Adrenal gland (tissue), 12 donors: ENCODE data around the gene TNIK. TPM values are rescaled to one million over a fixed set of nuclear protein-coding genes. Genes with fewer than 3 reads are reported as not detected.
"Not testable (repeated sequence)": the region's sequence is repeated elsewhere in the genome, so short reads cannot be mapped to it uniquely, and the experiment has no call there.

Source experiments
- DNase-seq, 7 donors: peaks; one replicate each; pipeline ENCODE4 v3.0.0-alpha.2; 2019 to 2020
- H3K27ac ChIP-seq, 5 donors: fragments of 200-600 bp; sonication (generic) in 4 of 5; 1 replicate in 3 of 5; 2 replicates in 2 of 5; pipeline versions ENCODE4 v1.5.1 to v1.8.0; 2016 to 2020; ENCODE audit warnings: mild to moderate bottlenecking in 1 of 5
- H3K27me3 ChIP-seq: fragments of 200-600 bp; 2 replicates; pipeline ENCODE4 v1.8.0; 2021
- H3K36me3 ChIP-seq, 2 donors: fragments of 200-600 bp; replicated peaks in 1 of 2; 1 replicate in 1 of 2; 2 replicates in 1 of 2; pipeline versions ENCODE4 v1.5.1 to v1.8.0; 2018 to 2022
- H3K4me1 ChIP-seq, 2 donors: fragments of 200-600 bp; replicated peaks in 1 of 2; 1 replicate in 1 of 2; 2 replicates in 1 of 2; pipeline versions ENCODE4 v1.5.1 to v1.8.0; 2018 to 2021
- H3K4me3 ChIP-seq, 4 donors: fragments of 200-600 bp; sonication (generic) in 3 of 4; one replicate each; pipeline ENCODE4 v1.5.1; 2016 to 2018
- H3K9me3 ChIP-seq, 3 donors: fragments of 200-600 bp; sonication (generic) in 1 of 3; replicated peaks in 1 of 3; 1 replicate in 2 of 3; 2 replicates in 1 of 3; pipeline versions ENCODE4 v1.5.1 to v1.8.0; 2016 to 2021
- POLR2A ChIP-seq, 2 donors: fragments of 450-650 bp; IDR thresholded peaks; one replicate each; pipeline ENCODE4 v1.6.1; 2017; ENCODE audit warnings: antibody characterized with exemption in 2 of 2, mild to moderate bottlenecking in 2 of 2, moderate library complexity in 1 of 2
- WGBS, 4 donors: extraction: QIAGEN DNeasy Blood & Tissue Kit in 2 of 4; methylation state at CpG; one replicate each; pipeline versions ENCODE4 v1.1.5 to v1.1.7; 2013 to 2017; 5-methylcytosine and 5-hydroxymethylcytosine counted together
- intact Hi-C, 2 donors: fragments of 100-400 bp; cut with DNase I; formaldehyde crosslinking; loops; one replicate each; pipeline versions ENCODE4 v1.14.1 to v1.15.0; 2022 to 2023
- polyA plus RNA-seq, 3 donors: library from polyadenylated mRNA; stranded (reverse); fragments of 200-250 nt in 2 of 3; fragments of 350-450 nt in 1 of 3; fragmentation: Illumina TruSeq in 1 of 3; extraction: RNeasy Lipid Tissue Mini Kit (QIAGEN cat#74804) in 1 of 3; gene quantifications; one replicate each; pipeline ENCODE4 v1.2.3, GENCODE V29; 2013 to 2014
- total RNA-seq, 9 donors: library from RNA; depleted of rRNA in 4 of 9; stranded (reverse); fragments of >200 nt in 4 of 9; fragments of 120-200 nt in 1 of 9; fragmentation: NEBNext Ultra II Directional in 1 of 9; extraction: Animal tissue kit (Norgen Biotek cat#: 25700) in 1 of 9; gene quantifications; one replicate each; pipeline versions ENCODE4 v1.1.0 to v1.2.4, GENCODE V29; 2013 to 2023
- TF ChIP-seq, protein P1 (sequence below), 6 experiments: fragments of 450-650 bp in 4 of 6; fragments of 200-600 bp in 2 of 6; sonication (generic) in 1 of 6; IDR thresholded peaks; 1 replicate in 5 of 6; 2 replicates in 1 of 6; pipeline versions ENCODE4 v1.5.1 to v1.8.0; 2016 to 2021; ENCODE audit warnings: antibody characterized with exemption in 6 of 6, mild to moderate bottlenecking in 2 of 6, moderate library complexity in 1 of 6
- donor health status: healthy with polysubstance abuse.
- donor health status: Bipolar disorder and iron deficiency.
- donor health status: DM: yes; HTN: yes; CAD: no.
- donor health status: DM: no; HTN: no; CAD: no.
- donor health status: DM: no; HTN: no; CAD: no.
- donor health status: DM: yes; HTN: yes; CAD: no.

The TNIK gene
- total and polyA plus RNA-seq, 12 donors = 4.9 to 33.1 (median 10.7) TPM

GRCh38 chr3:171245796-171246765, 214.1 kb downstream of the TNIK start:
- Histone ChIP-seq H3K27ac (no peak overlapping the region), H3K4me1 (no peaks in the 10 kb centered on the region), H3K4me3 (no peak overlapping the region), H3K9me3 (no peaks in the 10 kb centered on the region), H3K27me3 (no peaks in the 10 kb centered on the region), H3K36me3 (no peaks in the 10 kb centered on the region)
- no peak for TF ChIP-seq POLR2A (IDR thresholded peaks at IDR 0.05)
- TF ChIP-seq, protein P1, sequence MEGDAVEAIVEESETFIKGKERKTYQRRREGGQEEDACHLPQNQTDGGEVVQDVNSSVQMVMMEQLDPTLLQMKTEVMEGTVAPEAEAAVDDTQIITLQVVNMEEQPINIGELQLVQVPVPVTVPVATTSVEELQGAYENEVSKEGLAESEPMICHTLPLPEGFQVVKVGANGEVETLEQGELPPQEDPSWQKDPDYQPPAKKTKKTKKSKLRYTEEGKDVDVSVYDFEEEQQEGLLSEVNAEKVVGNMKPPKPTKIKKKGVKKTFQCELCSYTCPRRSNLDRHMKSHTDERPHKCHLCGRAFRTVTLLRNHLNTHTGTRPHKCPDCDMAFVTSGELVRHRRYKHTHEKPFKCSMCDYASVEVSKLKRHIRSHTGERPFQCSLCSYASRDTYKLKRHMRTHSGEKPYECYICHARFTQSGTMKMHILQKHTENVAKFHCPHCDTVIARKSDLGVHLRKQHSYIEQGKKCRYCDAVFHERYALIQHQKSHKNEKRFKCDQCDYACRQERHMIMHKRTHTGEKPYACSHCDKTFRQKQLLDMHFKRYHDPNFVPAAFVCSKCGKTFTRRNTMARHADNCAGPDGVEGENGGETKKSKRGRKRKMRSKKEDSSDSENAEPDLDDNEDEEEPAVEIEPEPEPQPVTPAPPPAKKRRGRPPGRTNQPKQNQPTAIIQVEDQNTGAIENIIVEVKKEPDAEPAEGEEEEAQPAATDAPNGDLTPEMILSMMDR (IDR thresholded peaks at IDR 0.05) = no peak
- intact Hi-C loops = no loop called here
- no peak for DNase-seq
- 71 to 83% (median 77%) methylated on average over 4 of the region's 4 CpGs for WGBS, 4 donors

- H3K36me3 ChIP-seq = no peaks in the 10 kb centered on the region
- TF ChIP-seq, protein P1 (IDR thresholded peaks at IDR 0.05) = no peak
- TF ChIP-seq POLR2A (IDR thresholded peaks at IDR 0.05) = no peak
- WGBS, 4 donors = 45 to 93% (median 80%) methylated on average over 2 of the region's 2 CpGs
- intact Hi-C loops = no loop called here
- H3K27ac ChIP-seq = no peak overlapping the region
- no peaks in the 10 kb centered on the region for H3K9me3 ChIP-seq
- no peak overlapping the region for H3K4me3 ChIP-seq
- no peaks in the 10 kb centered on the region for H3K27me3 ChIP-seq
- H3K4me1 ChIP-seq = no peaks in the 10 kb centered on the region
- no peak for DNase-seq
Measured at GRCh38 chr3:171242951-171243350, 217.3 kb downstream of the TNIK start.

DNA sequence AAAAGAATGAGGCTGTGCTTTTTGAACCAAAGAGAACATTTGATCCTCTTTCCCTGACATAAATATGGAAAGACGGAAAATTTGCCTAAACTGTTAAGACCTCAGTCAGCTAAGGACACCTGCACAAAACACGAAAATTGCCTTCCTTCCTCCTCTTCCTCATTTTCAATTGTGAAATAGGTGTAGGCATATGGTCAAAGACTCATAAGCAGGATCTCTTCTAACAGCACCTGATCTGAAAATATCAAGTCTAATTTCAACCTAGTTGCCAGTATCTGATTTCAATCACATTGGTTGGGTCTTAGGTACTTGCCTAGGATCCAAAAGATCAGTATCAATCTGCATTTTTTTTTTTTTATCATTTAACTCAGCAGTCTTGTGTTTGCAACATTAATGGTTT, 218.0 kb downstream of the TNIK start:
- DNase-seq = no peak
- Histone ChIP-seq H3K9me3 (no peaks in the 10 kb centered on the region), H3K27me3 (no peaks in the 10 kb centered on the region), H3K4me1 (no peaks in the 10 kb centered on the region), H3K27ac (no peak overlapping the region), H3K36me3 (no peaks in the 10 kb centered on the region), H3K4me3 (no peak overlapping the region)
- TF ChIP-seq, protein P1 (IDR thresholded peaks at IDR 0.05) = no peak
- TF ChIP-seq POLR2A (IDR thresholded peaks at IDR 0.05) = no peak
- WGBS, 4 donors = 81 to 95% (median 88%) methylated on average over 2 of the region's 2 CpGs
- intact Hi-C loops = no loop called here

GRCh38 chr3:171241655-171242054, 218.6 kb downstream of the TNIK start:
- H3K36me3 ChIP-seq, intact Hi-C loops, H3K9me3 ChIP-seq, H3K4me1 ChIP-seq, H3K27ac ChIP-seq, DNase-seq, H3K27me3 ChIP-seq, H3K4me3 ChIP-seq: not testable (repeated sequence)
- 90 to 100% (median 98%) methylated on average over 2 of the region's 2 CpGs for WGBS, 4 donors

DNA sequence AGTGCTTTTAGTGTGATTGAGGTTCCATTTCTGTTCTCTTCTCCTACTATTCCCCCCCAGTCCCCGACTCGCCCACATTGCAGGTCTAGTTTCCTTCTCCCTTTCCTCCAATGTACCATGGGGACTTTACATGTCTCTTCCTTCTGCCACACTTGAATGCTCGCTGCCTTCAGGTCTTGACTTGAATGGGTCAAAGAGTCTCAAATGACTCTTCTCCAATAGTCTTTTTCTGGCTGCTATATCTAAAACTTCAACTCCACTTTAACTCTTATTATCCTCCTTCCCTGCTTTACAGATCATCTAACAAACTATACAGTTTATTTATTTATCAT, 219.7 kb downstream of the TNIK start:
- DNase-seq = no peak
- Histone ChIP-seq H3K27me3 (no peaks in the 10 kb centered on the region), H3K36me3 (no peaks in the 10 kb centered on the region), H3K27ac (no peak overlapping the region), H3K4me1 (no peaks in the 10 kb centered on the region), H3K9me3 (no peaks in the 10 kb centered on the region), H3K4me3 (no peak overlapping the region)
- 84 to 94% (median 89%) methylated on average over 3 of the region's 3 CpGs for WGBS, 4 donors
- intact Hi-C loops = no loop called here
- no peak for TF ChIP-seq POLR2A (IDR thresholded peaks at IDR 0.05)
